Measurements from ENCODE around the gene MATCAP1.

DNA sequence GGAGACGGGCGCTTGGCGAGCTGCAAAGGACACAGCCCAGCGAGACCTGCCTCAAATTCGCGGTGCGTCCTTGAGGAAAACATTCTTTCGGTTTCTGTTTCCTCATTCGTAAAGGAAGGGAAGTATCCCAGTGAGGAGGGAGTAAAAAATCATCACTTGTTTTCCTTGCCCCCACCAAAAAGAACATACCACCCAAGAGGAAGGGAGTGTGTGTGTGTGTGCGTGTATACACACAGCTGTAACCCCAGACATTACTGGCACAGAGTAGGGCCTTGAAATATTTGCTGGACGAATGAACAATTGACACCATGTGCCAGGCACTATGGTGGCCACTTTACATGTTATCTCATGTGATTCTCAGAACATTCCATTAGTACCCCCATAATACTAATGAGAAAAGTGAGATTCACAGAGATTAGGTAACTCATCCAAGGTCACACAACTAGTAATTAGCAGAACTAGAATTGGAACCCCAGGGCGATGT lies 1.9 kb upstream of the MATCAP1 start:
- TF ChIP-seq NRF1 (IDR thresholded peaks at IDR 0.05; ENCODE audit: low read depth, low read length) = no peak
- TF ChIP-seq, protein P1, sequence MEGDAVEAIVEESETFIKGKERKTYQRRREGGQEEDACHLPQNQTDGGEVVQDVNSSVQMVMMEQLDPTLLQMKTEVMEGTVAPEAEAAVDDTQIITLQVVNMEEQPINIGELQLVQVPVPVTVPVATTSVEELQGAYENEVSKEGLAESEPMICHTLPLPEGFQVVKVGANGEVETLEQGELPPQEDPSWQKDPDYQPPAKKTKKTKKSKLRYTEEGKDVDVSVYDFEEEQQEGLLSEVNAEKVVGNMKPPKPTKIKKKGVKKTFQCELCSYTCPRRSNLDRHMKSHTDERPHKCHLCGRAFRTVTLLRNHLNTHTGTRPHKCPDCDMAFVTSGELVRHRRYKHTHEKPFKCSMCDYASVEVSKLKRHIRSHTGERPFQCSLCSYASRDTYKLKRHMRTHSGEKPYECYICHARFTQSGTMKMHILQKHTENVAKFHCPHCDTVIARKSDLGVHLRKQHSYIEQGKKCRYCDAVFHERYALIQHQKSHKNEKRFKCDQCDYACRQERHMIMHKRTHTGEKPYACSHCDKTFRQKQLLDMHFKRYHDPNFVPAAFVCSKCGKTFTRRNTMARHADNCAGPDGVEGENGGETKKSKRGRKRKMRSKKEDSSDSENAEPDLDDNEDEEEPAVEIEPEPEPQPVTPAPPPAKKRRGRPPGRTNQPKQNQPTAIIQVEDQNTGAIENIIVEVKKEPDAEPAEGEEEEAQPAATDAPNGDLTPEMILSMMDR (IDR thresholded peaks at IDR 0.05; ENCODE audit: control extremely low read depth in 1 of 3, insufficient read depth in 1 of 3, low read depth in 1 of 3, low read length in 3 of 3) = no peak
- no peak for TF ChIP-seq POLR2A (IDR thresholded peaks at IDR 0.05; ENCODE audit: control extremely low read depth in 1 of 2, low read depth in 2 of 2, low read length in 2 of 2)
- TF ChIP-seq EZH2 (IDR thresholded peaks at IDR 0.05; ENCODE audit: low read depth, low read length, severe bottlenecking) = no peak
- TF ChIP-seq, protein P2, sequence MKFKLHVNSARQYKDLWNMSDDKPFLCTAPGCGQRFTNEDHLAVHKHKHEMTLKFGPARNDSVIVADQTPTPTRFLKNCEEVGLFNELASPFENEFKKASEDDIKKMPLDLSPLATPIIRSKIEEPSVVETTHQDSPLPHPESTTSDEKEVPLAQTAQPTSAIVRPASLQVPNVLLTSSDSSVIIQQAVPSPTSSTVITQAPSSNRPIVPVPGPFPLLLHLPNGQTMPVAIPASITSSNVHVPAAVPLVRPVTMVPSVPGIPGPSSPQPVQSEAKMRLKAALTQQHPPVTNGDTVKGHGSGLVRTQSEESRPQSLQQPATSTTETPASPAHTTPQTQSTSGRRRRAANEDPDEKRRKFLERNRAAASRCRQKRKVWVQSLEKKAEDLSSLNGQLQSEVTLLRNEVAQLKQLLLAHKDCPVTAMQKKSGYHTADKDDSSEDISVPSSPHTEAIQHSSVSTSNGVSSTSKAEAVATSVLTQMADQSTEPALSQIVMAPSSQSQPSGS (IDR thresholded peaks at IDR 0.05; ENCODE audit: low read length) = no peak
- TF ChIP-seq SIN3A (conservative IDR thresholded peaks at IDR 0.05 in 1 of 2, IDR thresholded peaks at IDR 0.05 in 1 of 2; ENCODE audit: low read depth in 1 of 2, low read length in 2 of 2) = no peak
